G401.6 (cell line): ENCODE results near the gene CCT3.
"Not testable (repeated sequence)": the region's sequence is repeated elsewhere in the genome, so short reads cannot be mapped to it uniquely, and the experiment has no call there.

Experiments used
- FAIRE-seq: peaks from 2 replicates; lab custom pipeline; 2012; peaks lifted over from hg19 to GRCh38; lab: Jason Lieb, UNC

Gene CCT3

GRCh38 chr1:156368157-156368658 lies 30.1 kb upstream of the CCT3 start:
- FAIRE-seq: no peak

- no peak for FAIRE-seq
These were observed 29.5 kb upstream of the CCT3 start for GRCh38 chr1:156367383-156368156.

- FAIRE-seq: no peak
These were observed 28.5 kb upstream of the CCT3 start for GRCh38 chr1:156366378-156367166.

GRCh38 chr1:156365754-156366153 lies 27.7 kb upstream of the CCT3 start:
- FAIRE-seq: no peak

- no peak for FAIRE-seq
These were observed 22.4 kb upstream of the CCT3 start for GRCh38 chr1:156360534-156360933.

- FAIRE-seq: no peak
These were observed 21.9 kb upstream of the CCT3 start for GRCh38 chr1:156359973-156360372.

- FAIRE-seq: no peak
These were observed 21.2 kb upstream of the CCT3 start for GRCh38 chr1:156359249-156359648.

GRCh38 chr1:156358641-156359040 lies 20.5 kb upstream of the CCT3 start:
- FAIRE-seq: no peak

- no peak for FAIRE-seq
These were observed 19.9 kb upstream of the CCT3 start for GRCh38 chr1:156357977-156358376.

GRCh38 chr1:156356875-156357534 lies 18.9 kb upstream of the CCT3 start:
- no peak for FAIRE-seq

GRCh38 chr1:156356262-156356874 lies 18.3 kb upstream of the CCT3 start:
- FAIRE-seq: no peak

GRCh38 chr1:156352481-156352880 lies 14.4 kb upstream of the CCT3 start:
- not testable (repeated sequence) for FAIRE-seq

GRCh38 chr1:156347331-156347730 lies 9.2 kb upstream of the CCT3 start:
- no peak for FAIRE-seq

GRCh38 chr1:156346636-156347035 lies 8.5 kb upstream of the CCT3 start:
- no peak for FAIRE-seq

GRCh38 chr1:156346035-156346434 lies 7.9 kb upstream of the CCT3 start:
- not testable (repeated sequence) for FAIRE-seq

GRCh38 chr1:156344409-156344808 lies 6.3 kb upstream of the CCT3 start:
- no peak for FAIRE-seq

- no peak for FAIRE-seq
These were observed 4.3 kb upstream of the CCT3 start for GRCh38 chr1:156342166-156342955.

GRCh38 chr1:156337888-156338179 lies 258 bp downstream of the CCT3 start:
- FAIRE-seq: no peak

- FAIRE-seq: no peak
These were observed 822 bp downstream of the CCT3 start for GRCh38 chr1:156337052-156337887.

GRCh38 chr1:156336242-156336641 lies 1.9 kb downstream of the CCT3 start:
- no peak for FAIRE-seq

- FAIRE-seq: not testable (repeated sequence)
These were observed 14.9 kb downstream of the CCT3 start for GRCh38 chr1:156323179-156323578.
